HCT116 (cell line): ENCODE results near the gene DEFB124. TPM values are rescaled to one million over a fixed set of nuclear protein-coding genes. Genes with fewer than 3 reads are reported as not detected.

Experiments used
- ATAC-seq: fragments of 200-7000 bp; cut with Tn5 transposase; 2 replicates; pipeline ENCODE4 v1.9.1; 2020; ENCODE audit warnings: mild to moderate bottlenecking, moderate library complexity
- BruUV-seq: library from RNA; stranded (reverse); fragments of 400-500 nt; replicated peaks from 2 replicates; lab custom pipeline; 2021; lab: Mats Ljungman, UMichigan
- CTCF ChIA-PET: fragments of 300-600 bp; sonication (Branson Sonifier 250); formaldehyde crosslinking; loops from one replicate; lab custom pipeline; 2021; ENCODE audit warnings: antibody characterized with exemption; lab: Charles Lee
- POLR2A ChIA-PET: fragments of 300-600, 350-600 bp; sonication (Branson Sonifier 250); formaldehyde crosslinking; loops from one replicate; lab custom pipeline; 2021; ENCODE audit warnings: antibody characterized with exemption; lab: Charles Lee
- RAD21 ChIA-PET, 2 experiments: fragments of 300-600 bp; sonication (Branson Sonifier 250); formaldehyde crosslinking; loops; one replicate each; lab custom pipeline; 2023; ENCODE audit warnings: low total read pairs in 2 of 2; ENCODE audit not compliant: uncharacterized antibody in 2 of 2, unreplicated experiment in 2 of 2, low non-redundant PET in 1 of 2; lab: Charles Lee
- DNase-seq: peaks from one replicate; pipeline ENCODE4 v3.0.0-alpha.2; 2010; ENCODE audit warnings: low read depth, low spot score
- H2AFZ ChIP-seq: fragments of 200-600 bp; shearing (Covaris generic), sonication (generic); 2 replicates; pipeline ENCODE4 v1.6.1; 2017; ENCODE audit warnings: low read depth, mixed run types, mixed read lengths, antibody characterized with exemption, low read length; ENCODE audit not compliant: poor library complexity, severe bottlenecking
- H3K27ac ChIP-seq: 2 replicates; pipeline ENCODE4 v1.5.1; 2012; ENCODE audit warnings: low read depth, low read length
- H3K27me3 ChIP-seq: fragments of 200-600 bp; sonication (generic); 2 replicates; pipeline ENCODE4 v1.6.1; 2016; ENCODE audit warnings: mixed run types, low read length, mixed read lengths; ENCODE audit not compliant: insufficient read depth
- H3K36me3 ChIP-seq, 2 experiments: fragments of 200-500 bp in 1 of 2; fragments of 200-600 bp in 1 of 2; sonication (Bioruptor generic) in 1 of 2; sonication (generic) in 1 of 2; 2 replicates each; pipeline versions ENCODE4 v1.5.1 to v1.6.1; 2014 to 2016; ENCODE audit warnings: low read length in 2 of 2, inconsistent platforms in 1 of 2, mixed read lengths in 1 of 2, mixed run types in 1 of 2; ENCODE audit not compliant: insufficient read depth in 2 of 2, control insufficient read depth in 1 of 2
- H3K4me1 ChIP-seq, 2 experiments: fragments of 200-600 bp in 1 of 2; sonication (generic) in 1 of 2; 2 replicates each; pipeline versions ENCODE4 v1.5.1 to v1.6.1; 2012 to 2017; ENCODE audit warnings: low read length in 2 of 2, inconsistent platforms in 1 of 2, mild to moderate bottlenecking in 1 of 2, mixed read lengths in 1 of 2, mixed run types in 1 of 2, moderate library complexity in 1 of 2; ENCODE audit not compliant: insufficient read depth in 2 of 2, control insufficient read depth in 1 of 2
- H3K4me2 ChIP-seq: fragments of 200-600 bp; sonication (generic); 2 replicates; pipeline ENCODE4 v1.6.1; 2017; ENCODE audit warnings: mixed run types, low read length, mixed read lengths
- H3K4me3 ChIP-seq, 2 experiments: fragments of 200-600 bp in 1 of 2; sonication (generic) in 1 of 2; replicated peaks in 1 of 2; 2 replicates each; pipeline ENCODE4 v1.5.1; 2011 to 2016; ENCODE audit warnings: low read length in 2 of 2, control low read depth in 1 of 2, low read depth in 1 of 2, mild to moderate bottlenecking in 1 of 2, mixed read lengths in 1 of 2, mixed run types in 1 of 2
- H3K79me2 ChIP-seq: fragments of 200-600 bp; sonication (generic); 2 replicates; pipeline ENCODE4 v1.6.1; 2017; ENCODE audit warnings: mild to moderate bottlenecking, mixed run types, low read length, moderate library complexity, mixed read lengths; ENCODE audit not compliant: insufficient read depth
- H3K9ac ChIP-seq: fragments of 200-600 bp; sonication (generic); 2 replicates; pipeline ENCODE4 v1.6.1; 2016; ENCODE audit warnings: low read length, mixed read lengths
- H3K9me2 ChIP-seq: fragments of 200-600 bp; sonication (generic), shearing (Covaris generic); 2 replicates; pipeline ENCODE4 v1.6.1; 2017; ENCODE audit warnings: mixed run types, mild to moderate bottlenecking, moderate library complexity; ENCODE audit not compliant: insufficient read depth
- H3K9me3 ChIP-seq, 2 experiments: fragments of 200-500 bp in 1 of 2; fragments of 200-600 bp in 1 of 2; sonication (Bioruptor generic) in 1 of 2; sonication (generic) in 1 of 2; 2 replicates each; pipeline ENCODE4 v1.6.1; 2014 to 2017; ENCODE audit warnings: low read length in 2 of 2, mixed read lengths in 2 of 2, inconsistent platforms in 1 of 2, low read depth in 1 of 2, mild to moderate bottlenecking in 1 of 2, mixed run types in 1 of 2, moderate library complexity in 1 of 2; ENCODE audit not compliant: control insufficient read depth in 1 of 2, insufficient read depth in 1 of 2
- H4K20me1 ChIP-seq: fragments of 200-600 bp; sonication (generic), shearing (Covaris generic); 2 replicates; pipeline ENCODE4 v1.6.1; 2017; ENCODE audit warnings: mixed run types, mild to moderate bottlenecking, moderate library complexity; ENCODE audit not compliant: insufficient read depth
- CBX3 ChIP-seq: IDR thresholded peaks from 2 replicates; pipeline ENCODE4 v1.6.1; 2012; ENCODE audit warnings: low read depth
- EGR1 ChIP-seq: IDR thresholded peaks from 2 replicates; pipeline ENCODE4 v1.6.1; 2012; ENCODE audit warnings: low read depth
- FOSL1 ChIP-seq: IDR thresholded peaks from 2 replicates; pipeline ENCODE4 v1.6.1; 2012; ENCODE audit warnings: low read depth
- REST ChIP-seq: IDR thresholded peaks from 2 replicates; pipeline ENCODE4 v1.6.1; 2012; ENCODE audit warnings: low read depth
- YY1 ChIP-seq: IDR thresholded peaks from 2 replicates; pipeline ENCODE4 v1.6.1; 2011; ENCODE audit warnings: low read length, low read depth, moderate library complexity, mild to moderate bottlenecking; ENCODE audit not compliant: insufficient replicate concordance; ENCODE audit errors: extremely low read depth
- intact Hi-C: fragments of 100-400 bp; cut with micrococcal nuclease; formaldehyde crosslinking; loops from 2 replicates; pipeline ENCODE4 v1.10.0; 2022
- total RNA-seq: library from RNA; stranded (reverse); gene quantifications from one replicate; pipeline ENCODE4 v1.2.1, GENCODE V29; 2021; ENCODE audit not compliant: unreplicated experiment

The DEFB124 gene
- total RNA-seq, 1 experiment from 2014 or later: not detected

GRCh38 chr20:31515775-31516107, 40.8 kb upstream of the DEFB124 start:
- no peaks in the 10 kb centered on the region for H3K27me3 ChIP-seq
- H3K4me3 ChIP-seq: peak overlapping the region; percentile 97 to 99
- H3K4me2 ChIP-seq: peak overlapping the region; percentile 98
- H3K9ac ChIP-seq: peak overlapping the region; percentile 96
- CTCF ChIA-PET: no interaction called here
- no TSS peak for BruUV-seq
- POLR2A ChIA-PET: no interaction called here
- H3K9me2 ChIP-seq: no peaks in the 10 kb centered on the region
- intact Hi-C loops: loop anchor here (2.0 kb wide), 1 partner anchor 97 kb away; no protein-coding TSS in a partner anchor
- H3K79me2 ChIP-seq: peaks cover 65% of the 10 kb centered on the region
- RAD21 ChIA-PET: no interaction called here
- H3K9me3 ChIP-seq: no peaks in the 10 kb centered on the region
- H4K20me1 ChIP-seq: no peaks in the 10 kb centered on the region
- no peak overlapping the region for H2AFZ ChIP-seq
- TF ChIP-seq CBX3 (no peak), REST (no peak), YY1 (no peak), FOSL1 (no peak), EGR1 (no peak)
- no peak for ATAC-seq
- peak overlapping the region; percentile 72; the same call in 1 of the 2 replicates for H3K27ac ChIP-seq
- DNase-seq: no peak
- peaks cover 18 to 33% of the 10 kb centered on the region in 2 experiments for H3K4me1 ChIP-seq
- peaks cover 7 to 19% of the 10 kb centered on the region in 2 experiments; a peak in 2 of 4 replicates for H3K36me3 ChIP-seq
